Right cardiac atrium (tissue), 5 donors: ENCODE measurements around the gene TIMD4. TPM values are rescaled to one million over a fixed set of nuclear protein-coding genes. Genes with fewer than 3 reads are reported as not detected.

Experiments used
- ATAC-seq, 2 donors: fragments of 200-7000 bp; cut with Tn5 transposase; one replicate each; pipeline versions ENCODE4 v1.8.0 to v1.9.1; 2020; ENCODE audit warnings: moderate library complexity in 2 of 2, mild to moderate bottlenecking in 1 of 2
- DNase-seq, 3 donors: peaks; one replicate each; pipeline ENCODE4 v3.0.0-alpha.2; 2020
- H3K27ac ChIP-seq: one replicate; pipeline ENCODE4 v1.5.1; 2013; ENCODE audit warnings: mild to moderate bottlenecking, low read length, control low read depth, moderate library complexity
- H3K27me3 ChIP-seq: one replicate; pipeline ENCODE4 v1.6.1; 2013; ENCODE audit not compliant: control insufficient read depth, insufficient read depth
- H3K4me1 ChIP-seq: one replicate; pipeline ENCODE4 v1.6.1; 2013; ENCODE audit warnings: low read length; ENCODE audit not compliant: control insufficient read depth, insufficient read depth
- H3K4me3 ChIP-seq: one replicate; pipeline ENCODE4 v1.5.1; 2013; ENCODE audit warnings: low read length, control low read depth
- H3K9me3 ChIP-seq: one replicate; pipeline ENCODE4 v1.6.1; 2013; ENCODE audit warnings: low read length; ENCODE audit not compliant: control insufficient read depth
- WGBS: extraction: QIAGEN DNeasy Blood & Tissue Kit; methylation state at CpG from one replicate; pipeline ENCODE4 v1.1.7; 2013; 5-methylcytosine and 5-hydroxymethylcytosine counted together
- intact Hi-C, 4 donors: fragments of 100-400 bp; cut with DNase I; formaldehyde crosslinking; loops; one replicate each; pipeline versions ENCODE4 v1.11.0 to v1.14.0; 2022 to 2023
- polyA plus RNA-seq: library from polyadenylated mRNA; stranded (reverse); fragments of 200-250 nt; gene quantifications from one replicate; pipeline ENCODE4 v1.2.3, GENCODE V29; 2013
- total RNA-seq, 4 donors: library from RNA; stranded (reverse); fragmentation: NEBNext Ultra II Directional; extraction: Animal tissue kit (Norgen Biotek cat#: 25700); gene quantifications; one replicate each; pipeline ENCODE4 v1.2.1, GENCODE V29; 2021
- donor health status: healthy with polysubstance abuse.
- donor health status: DM: no; HTN: yes; CAD: no.
- donor health status: DM: no; HTN: no; CAD: no.
- donor health status: DM: no; HTN: yes; CAD: no; lungs with severe emphysema.
- donor health status: DM: yes; HTN: yes; CAD: no.

TIMD4 gene
- total and polyA plus RNA-seq, 5 donors, result 0.07 to 1.4 (median 0.91) TPM

DNA sequence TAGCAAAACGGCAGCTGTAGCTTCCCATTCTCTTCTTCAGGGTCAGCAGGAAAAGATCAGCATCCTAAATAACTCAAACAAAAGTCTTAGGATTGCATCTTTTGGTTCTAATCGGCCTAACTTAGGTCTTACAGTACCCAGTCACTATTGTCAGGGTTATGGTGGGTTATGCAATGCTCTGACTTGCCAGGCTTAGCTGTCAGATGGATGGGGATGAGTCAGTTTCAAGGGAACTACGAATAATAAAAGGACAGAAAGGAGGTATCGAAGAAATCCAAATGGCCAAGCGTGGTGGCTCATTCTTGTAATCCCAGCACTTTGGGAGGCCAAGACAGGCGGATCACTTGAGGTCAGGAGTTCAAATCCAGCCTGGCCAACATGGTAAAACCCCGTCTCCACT, 66.5 kb downstream of the TIMD4 start:
- H3K4me1 ChIP-seq, result no peaks in the 10 kb centered on the region
- no peak overlapping the region for H3K4me3 ChIP-seq
- intact Hi-C loops, result no loop called here
- DNase-seq (no peak), ATAC-seq (no peak)
- H3K27ac ChIP-seq, result no peak overlapping the region
- H3K27me3 ChIP-seq, result no peaks in the 10 kb centered on the region
- 73% methylated on average over 7 of the region's 7 CpGs for WGBS
- no peaks in the 10 kb centered on the region for H3K9me3 ChIP-seq

DNA sequence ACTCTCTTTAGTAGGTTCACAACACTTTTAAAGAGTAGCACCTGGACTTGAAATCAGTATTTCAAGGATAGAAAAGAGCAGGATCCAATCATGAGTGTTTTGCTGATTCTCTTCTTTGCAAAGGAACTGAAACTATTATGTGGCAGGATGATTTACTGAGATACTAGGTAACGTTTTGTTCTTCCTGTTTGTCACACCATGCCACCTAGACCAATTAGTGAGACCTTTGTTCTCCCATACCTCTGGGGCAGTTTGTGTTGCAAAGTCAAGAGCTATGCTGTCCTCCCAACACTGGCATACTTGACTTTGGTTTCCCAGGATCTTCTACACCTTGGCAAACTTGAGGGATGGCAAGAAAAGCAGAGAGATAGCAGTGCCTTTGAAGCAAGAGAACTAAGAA, 69.5 kb downstream of the TIMD4 start:
- Histone ChIP-seq H3K4me3 (no peak overlapping the region), H3K27me3 (no peaks in the 10 kb centered on the region), H3K4me1 (no peaks in the 10 kb centered on the region), H3K9me3 (no peaks in the 10 kb centered on the region), H3K27ac (no peak overlapping the region)
- DNase-seq, result no peak
- WGBS, result 40% methylated on average over 1 of the region's 1 CpG
- ATAC-seq, result no peak
- intact Hi-C loops, result no loop called here

DNA sequence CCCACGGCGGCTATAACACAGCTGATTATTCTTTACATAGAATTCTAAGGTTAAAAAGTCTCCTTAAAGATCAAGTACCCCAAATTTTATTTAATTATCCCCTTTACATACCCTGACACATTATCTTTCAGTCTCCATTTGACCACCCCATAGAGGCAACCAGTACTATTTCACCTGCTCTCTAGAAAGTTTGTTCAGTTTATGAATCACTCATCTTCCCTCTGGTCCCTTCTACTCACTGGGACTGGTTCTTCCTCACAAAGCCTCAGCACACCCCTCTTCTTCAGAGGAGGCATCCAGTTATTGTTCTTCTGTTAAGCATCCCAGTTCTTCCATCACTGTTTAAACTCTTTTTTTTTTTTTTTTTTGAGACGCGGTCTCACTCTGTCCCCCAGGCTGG, 70.2 kb downstream of the TIMD4 start:
- DNase-seq (no peak), ATAC-seq (no peak)
- no peak overlapping the region for H3K27ac ChIP-seq
- no peaks in the 10 kb centered on the region for H3K27me3 ChIP-seq
- no peak overlapping the region for H3K4me3 ChIP-seq
- intact Hi-C loops, result no loop called here
- H3K9me3 ChIP-seq, result no peaks in the 10 kb centered on the region
- no peaks in the 10 kb centered on the region for H3K4me1 ChIP-seq
- WGBS, result 92% methylated on average over 4 of the region's 4 CpGs

DNA sequence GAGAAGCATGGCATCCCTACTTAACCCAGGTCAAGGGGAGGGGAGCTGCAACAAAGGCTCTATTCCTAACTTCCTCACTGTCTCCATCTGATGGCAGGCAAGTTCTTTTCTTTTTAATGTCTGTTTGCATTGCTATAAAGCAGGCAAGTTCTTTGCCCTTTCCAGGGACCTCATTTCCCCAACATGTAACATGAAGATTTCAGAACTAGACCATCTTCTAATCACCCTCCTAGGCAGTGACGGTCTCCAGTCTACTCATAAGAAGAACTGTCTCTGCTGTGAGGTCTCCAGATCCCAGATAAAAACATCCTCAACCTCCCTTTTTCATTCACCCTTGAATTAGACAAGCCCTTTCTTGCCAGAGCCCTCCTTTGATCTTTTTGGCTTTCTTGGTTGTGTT, 70.8 kb downstream of the TIMD4 start:
- 60% methylated on average over 1 of the region's 1 CpG for WGBS

DNA sequence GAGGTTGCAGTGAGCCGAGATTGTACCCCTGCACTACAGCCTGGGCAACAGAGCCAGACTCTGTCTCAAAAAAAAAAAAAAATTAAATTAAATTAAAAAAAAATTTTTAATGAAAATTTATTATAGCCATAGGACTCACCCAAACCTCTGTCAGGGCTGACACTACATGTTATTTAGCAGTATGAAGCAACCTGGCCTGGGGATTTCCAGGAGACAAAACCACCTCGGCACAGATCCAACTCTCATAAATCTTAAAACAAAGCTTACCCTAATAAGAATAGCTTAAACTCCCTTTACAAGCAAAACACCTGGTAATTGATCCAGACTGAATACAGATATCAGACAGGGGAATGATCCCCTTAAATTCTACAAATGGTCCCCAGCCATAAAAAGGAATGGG, 74.5 kb downstream of the TIMD4 start:
- Histone ChIP-seq H3K27ac (no peak overlapping the region), H3K9me3 (no peaks in the 10 kb centered on the region), H3K27me3 (no peaks in the 10 kb centered on the region), H3K4me1 (no peaks in the 10 kb centered on the region), H3K4me3 (no peak overlapping the region)
- 89% methylated on average over 2 of the region's 2 CpGs for WGBS
- no peak for DNase-seq
- no peak for ATAC-seq
- intact Hi-C loops, result no loop called here

More for the DNA sequence above, 70.8 kb downstream of the TIMD4 start:
- Histone ChIP-seq H3K4me1 (no peaks in the 10 kb centered on the region), H3K27ac (no peak overlapping the region), H3K4me3 (no peak overlapping the region), H3K27me3 (no peaks in the 10 kb centered on the region), H3K9me3 (no peaks in the 10 kb centered on the region)
- intact Hi-C loops, result no loop called here
- DNase-seq (no peak), ATAC-seq (no peak)

DNA sequence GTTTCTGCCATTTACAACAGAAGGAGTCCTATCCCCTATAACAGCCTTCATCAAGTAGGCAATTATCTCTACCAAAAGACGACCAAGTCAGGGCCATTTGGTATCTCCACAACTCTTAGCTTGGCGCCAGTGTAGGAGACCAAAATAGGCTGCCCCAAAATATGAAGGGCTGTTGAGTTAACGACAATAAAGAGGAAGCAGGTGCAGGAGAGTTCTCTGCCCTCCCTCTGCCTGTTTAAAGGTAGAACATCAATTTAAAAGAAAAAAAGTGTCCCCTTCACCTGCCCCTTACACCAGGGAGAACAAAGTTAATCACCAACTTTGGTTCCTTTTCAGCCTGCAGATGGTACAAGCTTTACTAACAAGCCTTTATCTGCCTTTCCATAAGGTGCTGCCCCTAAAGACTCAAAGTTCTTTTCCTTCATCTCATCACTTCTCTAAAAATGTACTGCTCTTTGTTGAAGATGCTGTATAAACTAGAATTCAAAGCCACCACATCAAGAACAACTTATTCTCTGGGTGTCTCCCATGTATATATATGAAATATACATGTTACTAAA, 79.6 kb downstream of the TIMD4 start:
- Histone ChIP-seq H3K4me3 (no peak overlapping the region), H3K27ac (no peak overlapping the region), H3K4me1 (no peaks in the 10 kb centered on the region), H3K27me3 (no peaks in the 10 kb centered on the region), H3K9me3 (no peaks in the 10 kb centered on the region)
- ATAC-seq (no peak), DNase-seq (no peak)
- 57% methylated on average over 3 of the region's 3 CpGs for WGBS
- intact Hi-C loops, result no loop called here

DNA sequence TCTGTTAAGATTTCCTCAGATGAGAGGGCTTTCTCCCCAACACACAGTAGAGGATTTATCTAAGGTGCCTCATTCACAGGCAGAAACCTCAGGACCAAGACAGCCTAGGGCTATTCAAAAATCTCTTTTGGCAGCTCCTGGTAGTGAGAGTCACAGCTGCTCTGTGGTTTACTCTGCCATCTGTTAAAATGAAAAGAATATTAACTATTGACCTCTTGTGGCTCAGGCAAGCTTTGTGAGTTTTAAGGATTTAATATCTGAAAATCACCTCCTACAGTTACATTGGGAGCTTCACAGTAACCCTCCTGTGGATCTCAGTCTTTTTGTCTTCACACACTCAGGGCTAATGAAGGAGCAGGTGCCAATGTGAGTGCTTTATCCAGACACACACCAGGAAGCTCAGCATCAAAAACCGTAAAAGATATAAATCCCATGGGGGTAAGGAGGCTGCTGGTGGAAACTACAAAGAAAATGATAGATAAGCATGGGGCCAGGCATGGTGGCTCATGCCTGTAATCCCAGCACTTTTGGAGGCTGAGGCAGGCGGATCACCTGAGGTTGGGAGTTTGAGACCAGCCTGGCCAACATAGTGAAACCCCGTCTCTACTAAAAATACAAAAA, 83.3 kb downstream of the TIMD4 start:
- no peak overlapping the region for H3K4me3 ChIP-seq
- DNase-seq, result no peak
- H3K4me1 ChIP-seq, result no peaks in the 10 kb centered on the region
- intact Hi-C loops, result no loop called here
- H3K27ac ChIP-seq, result no peak overlapping the region
- 73% methylated on average over 3 of the region's 3 CpGs for WGBS
- H3K9me3 ChIP-seq, result no peaks in the 10 kb centered on the region
- ATAC-seq, result no peak
- H3K27me3 ChIP-seq, result no peaks in the 10 kb centered on the region

DNA sequence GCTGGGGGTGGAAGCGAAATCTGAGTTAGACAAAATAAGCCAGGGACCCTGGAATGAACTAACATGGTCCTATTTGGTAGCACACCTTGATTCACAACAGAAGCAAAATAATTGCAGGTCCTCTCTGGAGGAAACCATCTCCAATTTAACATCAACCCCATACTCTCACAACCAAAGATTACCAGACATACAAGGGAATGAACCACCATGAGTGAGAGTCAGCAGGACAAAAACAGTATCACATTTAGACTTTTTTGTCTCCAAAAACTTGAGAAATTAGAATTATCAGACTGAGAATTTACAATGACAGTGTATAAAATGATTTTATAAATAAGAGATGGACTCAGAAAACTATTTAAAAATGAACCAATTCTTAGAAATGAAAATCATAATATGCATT, 91.8 kb downstream of the TIMD4 start:
- DNase-seq (no peak), ATAC-seq (no peak)
- WGBS, result 71% methylated on average over 1 of the region's 1 CpG
- no peak overlapping the region for H3K27ac ChIP-seq
- H3K4me3 ChIP-seq, result no peak overlapping the region
- H3K9me3 ChIP-seq, result peaks cover 2% of the 10 kb centered on the region
- H3K4me1 ChIP-seq, result no peaks in the 10 kb centered on the region
- intact Hi-C loops, result no loop called here
- H3K27me3 ChIP-seq, result no peaks in the 10 kb centered on the region

DNA sequence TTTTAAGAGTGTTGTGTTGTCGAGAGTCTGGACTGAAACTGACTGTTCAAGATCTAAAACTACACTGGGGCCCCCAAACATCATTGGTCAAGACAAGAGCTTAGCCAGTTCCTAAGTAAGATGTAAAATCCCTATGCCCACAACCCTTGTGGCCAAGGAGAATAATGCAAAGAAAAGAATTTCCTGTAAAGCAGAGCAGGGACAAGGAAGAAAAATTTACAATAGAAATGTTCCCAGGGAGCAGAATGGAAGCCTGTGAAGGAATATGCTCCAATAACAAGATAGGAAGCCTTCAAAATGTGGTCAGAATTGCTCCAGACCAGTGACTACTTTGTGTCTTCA, 92.6 kb downstream of the TIMD4 start:
- no peak overlapping the region for H3K4me3 ChIP-seq

More for the DNA sequence above, 92.6 kb downstream of the TIMD4 start:
- ATAC-seq (no peak), DNase-seq (no peak)
- Histone ChIP-seq H3K9me3 (peaks cover 2% of the 10 kb centered on the region), H3K27me3 (no peaks in the 10 kb centered on the region), H3K4me1 (no peaks in the 10 kb centered on the region), H3K27ac (no peak overlapping the region)
- 84% methylated on average over 1 of the region's 1 CpG for WGBS
- intact Hi-C loops, result no loop called here

Other genes with a start within 250 kb of the TIMD4 start
- not detected for gene PPP1R2B, start 112.9 kb downstream of the TIMD4 start, total RNA-seq
- gene PPP1R2B, start 112.9 kb downstream of the TIMD4 start, polyA plus RNA-seq, result not detected
- gene HAVCR1, start 95.9 kb upstream of the TIMD4 start, total RNA-seq, result not detected
- not detected for gene HAVCR1, start 95.9 kb upstream of the TIMD4 start, polyA plus RNA-seq
- gene HAVCR2, start 145.8 kb upstream of the TIMD4 start, total RNA-seq, result 1 to 10 TPM; 4.7 to 5.2 (median 4.9) TPM
- 1.8 TPM for gene HAVCR2, start 145.8 kb upstream of the TIMD4 start, polyA plus RNA-seq
- gene MED7, start 179.6 kb upstream of the TIMD4 start, total RNA-seq, result 10 to 100 TPM in 3 of 4 donors, 1 to 10 TPM in 1; 9.6 to 10.6 (median 10.2) TPM
- 14.3 TPM for gene MED7, start 179.6 kb upstream of the TIMD4 start, polyA plus RNA-seq
- not detected for gene GARIN3, start 203.0 kb upstream of the TIMD4 start, total RNA-seq
- gene GARIN3, start 203.0 kb upstream of the TIMD4 start, polyA plus RNA-seq, result not detected
- 1 to 10 TPM in 1 of 4 donors, under 1 TPM in 3; 0.62 to 1.6 (median 0.84) TPM for gene ITK, start 217.6 kb upstream of the TIMD4 start, total RNA-seq
- gene ITK, start 217.6 kb upstream of the TIMD4 start, polyA plus RNA-seq, result 0.34 TPM